A673 (cell line): Measurements from ENCODE around the gene NOS1AP. TPM values are rescaled to one million over a fixed set of nuclear protein-coding genes. Genes with fewer than 3 reads are reported as not detected.
A peak's percentile ranks its signal among the peaks of the same experiment; 100 is the strongest.

Experiments used
- BruUV-seq: library from RNA; stranded (reverse); fragments of 400-500 nt; replicated peaks from 2 replicates; lab custom pipeline; 2021; lab: Mats Ljungman, UMichigan
- CTCF ChIA-PET: fragments of 300-600 bp; sonication (Branson Sonifier 250); formaldehyde crosslinking; loops from one replicate; lab custom pipeline; 2022; ENCODE audit warnings: antibody characterized with exemption; lab: Charles Lee
- POLR2A ChIA-PET: fragments of 300-600 bp; sonication (Branson Sonifier 250); formaldehyde crosslinking; loops from one replicate; lab custom pipeline; 2022; ENCODE audit warnings: antibody characterized with exemption; ENCODE audit not compliant: low non-redundant PET; lab: Charles Lee
- DNase-seq: peaks from one replicate; pipeline ENCODE4 v3.0.0-alpha.2; 2015; ENCODE audit warnings: low spot score
- H3K27ac ChIP-seq: fragments of 200-600 bp; sonication (generic); 2 replicates; pipeline ENCODE4 v1.5.1; 2016; ENCODE audit warnings: mixed run types, low read depth, mild to moderate bottlenecking, mixed read lengths, antibody characterized with exemption, low read length; ENCODE audit not compliant: poor library complexity, severe bottlenecking
- H3K27me3 ChIP-seq: fragments of 200-600 bp; sonication (generic); replicated peaks from 2 replicates; pipeline ENCODE4 v1.6.1; 2017; ENCODE audit warnings: mixed run types, low read depth, mild to moderate bottlenecking, mixed read lengths, antibody characterized with exemption, low read length; ENCODE audit not compliant: insufficient read depth, poor library complexity
- H3K36me3 ChIP-seq: fragments of 200-600 bp; sonication (generic); 2 replicates; pipeline ENCODE4 v1.6.1; 2016; ENCODE audit warnings: mixed run types, mild to moderate bottlenecking, mixed read lengths, antibody characterized with exemption, low read length; ENCODE audit not compliant: insufficient read depth, poor library complexity, severe bottlenecking
- H3K4me1 ChIP-seq: fragments of 200-600 bp; sonication (generic); 2 replicates; pipeline ENCODE4 v1.6.1; 2017; ENCODE audit warnings: mixed run types, mild to moderate bottlenecking, mixed read lengths, antibody characterized with exemption, low read length; ENCODE audit not compliant: insufficient read depth, poor library complexity, severe bottlenecking
- H3K4me3 ChIP-seq: fragments of 200-600 bp; sonication (generic); 2 replicates; pipeline ENCODE4 v1.5.1; 2016; ENCODE audit warnings: low read depth, mixed run types, mild to moderate bottlenecking, mixed read lengths, low read length; ENCODE audit not compliant: poor library complexity, severe bottlenecking
- H3K9me3 ChIP-seq: fragments of 200-600 bp; sonication (generic); 2 replicates; pipeline ENCODE4 v1.6.1; 2016; ENCODE audit warnings: mixed run types, low read depth, mild to moderate bottlenecking, mixed read lengths, antibody characterized with exemption, low read length; ENCODE audit not compliant: poor library complexity, severe bottlenecking
- CTCF ChIP-seq: fragments of 300-800, 200-600 bp; sonication (generic); conservative IDR thresholded peaks from 2 replicates; pipeline ENCODE4 v1.5.1; 2017; ENCODE audit warnings: low read depth, mild to moderate bottlenecking, antibody characterized with exemption, low read length, moderate library complexity, mixed read lengths
- EZH2 ChIP-seq: fragments of 200-600 bp; sonication (generic); IDR thresholded peaks from 2 replicates; pipeline ENCODE4 v1.6.1; 2017; ENCODE audit warnings: borderline replicate concordance, low read depth, mild to moderate bottlenecking, mixed read lengths, antibody characterized with exemption, low read length; ENCODE audit not compliant: poor library complexity, severe bottlenecking
- intact Hi-C: fragments of 100-400 bp; cut with micrococcal nuclease; formaldehyde crosslinking; loops from one replicate; pipeline ENCODE4 v1.10.0; 2022; ENCODE audit not compliant: unreplicated experiment
- total RNA-seq: library from RNA; stranded (reverse); gene quantifications from 2 replicates; pipeline ENCODE4 v1.2.3, GENCODE V29; 2021

The NOS1AP gene
- total RNA-seq, 1 experiment from 2014 or later, result 28.0 TPM

- DNase-seq, result no peak
- no peaks in the 10 kb centered on the region for H3K9me3 ChIP-seq
- peaks cover 7% of the 10 kb centered on the region for H3K36me3 ChIP-seq
- peaks cover 28% of the 10 kb centered on the region for H3K4me1 ChIP-seq
- BruUV-seq, result no TSS peak
- no peak overlapping the region for H3K4me3 ChIP-seq
- no peak for TF ChIP-seq EZH2
- no peak for TF ChIP-seq CTCF
- ChIA-PET CTCF (no interaction called here), POLR2A (no interaction called here)
- intact Hi-C loops, result no loop called here
- no peaks in the 10 kb centered on the region for H3K27me3 ChIP-seq
- no peak overlapping the region for H3K27ac ChIP-seq
Measured at GRCh38 chr1:162361349-162361748, 291.9 kb downstream of the NOS1AP start.

GRCh38 chr1:162363823-162364222, 294.3 kb downstream of the NOS1AP start:
- TF ChIP-seq EZH2 (no peak), CTCF (no peak)
- H3K4me3 ChIP-seq, result no peak overlapping the region
- H3K9me3 ChIP-seq, result no peaks in the 10 kb centered on the region
- POLR2A ChIA-PET, result no interaction called here
- CTCF ChIA-PET, result no interaction called here
- intact Hi-C loops, result no loop called here
- H3K4me1 ChIP-seq, result peaks cover 5% of the 10 kb centered on the region
- no peaks in the 10 kb centered on the region for H3K36me3 ChIP-seq
- H3K27ac ChIP-seq, result peak overlapping the region; percentile 2
- no peaks in the 10 kb centered on the region for H3K27me3 ChIP-seq
- no TSS peak for BruUV-seq
- DNase-seq, result no peak

GRCh38 chr1:162364498-162364897, 295.0 kb downstream of the NOS1AP start:
- CTCF ChIA-PET, result no interaction called here
- Histone ChIP-seq H3K4me1 (no peaks in the 10 kb centered on the region), H3K27ac (peak overlapping the region; percentile 2), H3K4me3 (no peak overlapping the region), H3K9me3 (no peaks in the 10 kb centered on the region), H3K36me3 (no peaks in the 10 kb centered on the region), H3K27me3 (no peaks in the 10 kb centered on the region)
- no peak for TF ChIP-seq CTCF
- TF ChIP-seq EZH2, result no peak
- intact Hi-C loops, result no loop called here
- BruUV-seq, result no TSS peak
- POLR2A ChIA-PET, result no interaction called here
- DNase-seq, result no peak
